GM19397 (cell line): ENCODE data around the gene COL20A1.

Experiments used
- ATAC-seq: cut with Tn5 transposase; IDR thresholded peaks from one replicate; pipeline ENCODE4 v1.9.1; 2021; ENCODE audit warnings: mild to moderate bottlenecking, moderate library complexity; ENCODE audit not compliant: unreplicated experiment

The COL20A1 gene

DNA sequence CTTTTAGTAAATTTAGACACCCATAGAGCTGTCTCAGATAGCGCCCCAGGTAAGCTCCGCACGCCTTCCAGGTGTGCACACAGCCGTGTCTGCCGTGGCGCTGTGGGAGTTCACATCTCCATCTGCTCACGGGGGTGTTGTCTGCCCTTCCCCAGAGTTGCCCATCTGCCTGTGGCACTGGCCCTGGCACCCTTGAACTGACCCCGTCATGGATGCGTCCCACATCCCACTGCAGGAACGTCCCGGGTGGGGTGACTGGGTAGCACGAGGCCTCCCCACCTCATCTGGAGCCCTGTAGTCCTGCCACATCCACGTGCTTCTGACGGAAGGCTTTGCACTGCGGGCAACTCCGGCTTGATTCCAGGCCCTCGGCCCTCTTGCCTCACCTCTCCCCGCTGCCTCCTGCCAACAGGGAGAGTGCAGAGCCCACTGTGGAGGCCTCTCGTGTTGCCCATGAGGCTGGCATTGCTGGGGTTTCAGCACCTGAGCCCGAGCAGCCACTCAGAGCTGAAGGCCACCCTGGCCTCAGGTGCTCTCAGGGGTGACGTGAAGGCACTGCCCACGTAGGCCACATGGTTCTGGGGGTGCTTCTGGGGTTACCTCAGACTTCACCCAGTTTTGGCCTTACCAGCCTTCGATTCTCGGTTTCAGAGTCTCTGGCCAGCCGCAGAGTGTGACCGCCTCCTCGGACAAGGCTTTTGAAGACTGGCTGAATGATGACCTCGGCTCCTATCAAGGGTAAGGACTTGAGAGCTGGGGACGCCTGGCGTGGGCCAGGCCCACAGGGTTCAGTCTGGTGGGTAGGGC, 15.3 kb upstream of the COL20A1 start:
- no peak for ATAC-seq

DNA sequence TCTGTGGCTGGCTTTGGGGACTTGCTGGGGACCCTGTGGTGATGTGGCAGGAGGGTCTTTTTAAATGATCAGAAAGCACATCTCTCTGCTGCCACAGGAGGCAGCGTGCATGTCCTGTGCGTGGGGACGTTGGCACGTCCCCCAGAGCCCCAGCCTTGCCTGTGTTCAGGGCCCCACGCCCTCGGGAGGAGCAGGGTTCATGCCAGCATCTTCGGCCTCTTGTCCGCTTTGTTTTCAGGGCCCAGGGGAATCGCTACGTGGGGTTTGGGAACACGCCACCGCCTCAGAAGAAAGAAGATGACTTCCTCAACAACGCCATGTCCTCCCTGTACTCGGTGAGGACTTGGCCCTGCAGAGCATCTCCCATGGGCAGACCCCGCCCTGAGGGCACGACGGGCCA, 14.3 kb upstream of the COL20A1 start:
- no peak for ATAC-seq

DNA sequence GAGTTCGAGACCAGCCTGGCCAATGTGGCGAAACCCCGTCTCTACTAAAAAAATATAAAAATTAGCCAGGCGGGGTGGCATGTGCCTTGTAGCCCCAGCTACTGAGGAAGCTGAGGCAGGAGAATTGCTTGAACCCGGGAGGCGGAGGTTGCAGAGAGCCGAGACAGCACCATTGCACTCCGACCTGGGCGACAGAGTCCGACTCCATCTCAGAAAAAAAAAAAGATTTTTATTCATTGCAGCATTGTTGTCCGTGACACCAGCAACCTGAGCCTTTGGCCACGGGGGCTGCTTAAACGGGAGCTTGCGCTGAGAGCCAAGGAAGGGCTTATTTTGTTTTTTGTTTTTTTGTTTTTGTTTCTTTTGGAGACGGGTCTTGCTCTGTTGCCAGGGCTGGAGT, 13.1 kb upstream of the COL20A1 start:
- no peak for ATAC-seq

DNA sequence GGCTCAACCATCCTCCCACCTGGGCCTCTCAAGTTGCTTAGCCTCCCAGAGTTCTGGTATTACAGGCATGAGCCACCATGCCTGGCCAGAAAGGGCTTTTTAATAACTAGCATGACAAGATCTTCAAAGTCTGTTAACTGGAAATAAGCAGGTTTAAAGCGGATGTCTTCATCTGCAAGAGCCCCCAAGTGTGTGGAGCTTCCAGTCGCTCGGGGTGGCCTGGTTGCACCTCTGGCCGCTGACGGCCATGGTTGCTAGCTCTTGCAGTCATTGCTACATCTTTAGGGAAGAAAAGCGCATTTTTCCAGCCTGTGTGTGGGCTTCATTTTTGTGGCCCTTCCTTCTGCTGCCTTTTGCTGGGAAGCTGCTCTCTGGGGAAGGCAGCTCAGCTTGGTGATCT, 12.6 kb upstream of the COL20A1 start:
- ATAC-seq, result no peak

DNA sequence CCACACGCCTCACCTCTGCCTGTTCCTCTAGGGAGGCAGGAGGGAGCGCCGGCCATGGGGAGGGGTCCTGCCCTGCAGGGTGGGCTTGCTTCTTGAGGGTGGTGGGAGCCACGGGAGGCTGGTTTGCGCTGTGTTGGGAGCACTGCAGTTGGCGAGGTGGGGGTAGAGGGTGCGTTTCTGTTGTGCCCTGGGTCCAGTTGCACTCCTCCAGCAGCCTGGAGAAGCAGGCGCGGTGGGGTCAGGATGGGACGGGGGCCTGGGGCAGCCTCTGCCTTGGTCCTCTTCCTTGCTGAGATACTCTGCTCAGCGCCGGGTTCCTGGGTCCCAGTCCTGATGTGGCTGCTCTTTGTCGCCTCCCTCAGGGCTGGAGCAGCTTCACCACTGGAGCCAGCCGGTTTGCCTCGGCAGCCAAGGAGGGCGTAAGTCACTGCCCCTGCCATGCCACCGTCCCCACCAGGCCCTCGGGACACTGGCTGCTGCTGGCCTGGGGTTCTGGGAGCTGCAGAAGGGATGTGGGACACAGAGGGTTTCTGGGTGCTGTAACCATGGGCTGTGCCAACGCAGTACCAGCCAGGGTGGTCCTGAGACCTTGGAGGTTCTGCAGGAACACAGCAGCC, 11.9 kb upstream of the COL20A1 start:
- ATAC-seq, result no peak

DNA sequence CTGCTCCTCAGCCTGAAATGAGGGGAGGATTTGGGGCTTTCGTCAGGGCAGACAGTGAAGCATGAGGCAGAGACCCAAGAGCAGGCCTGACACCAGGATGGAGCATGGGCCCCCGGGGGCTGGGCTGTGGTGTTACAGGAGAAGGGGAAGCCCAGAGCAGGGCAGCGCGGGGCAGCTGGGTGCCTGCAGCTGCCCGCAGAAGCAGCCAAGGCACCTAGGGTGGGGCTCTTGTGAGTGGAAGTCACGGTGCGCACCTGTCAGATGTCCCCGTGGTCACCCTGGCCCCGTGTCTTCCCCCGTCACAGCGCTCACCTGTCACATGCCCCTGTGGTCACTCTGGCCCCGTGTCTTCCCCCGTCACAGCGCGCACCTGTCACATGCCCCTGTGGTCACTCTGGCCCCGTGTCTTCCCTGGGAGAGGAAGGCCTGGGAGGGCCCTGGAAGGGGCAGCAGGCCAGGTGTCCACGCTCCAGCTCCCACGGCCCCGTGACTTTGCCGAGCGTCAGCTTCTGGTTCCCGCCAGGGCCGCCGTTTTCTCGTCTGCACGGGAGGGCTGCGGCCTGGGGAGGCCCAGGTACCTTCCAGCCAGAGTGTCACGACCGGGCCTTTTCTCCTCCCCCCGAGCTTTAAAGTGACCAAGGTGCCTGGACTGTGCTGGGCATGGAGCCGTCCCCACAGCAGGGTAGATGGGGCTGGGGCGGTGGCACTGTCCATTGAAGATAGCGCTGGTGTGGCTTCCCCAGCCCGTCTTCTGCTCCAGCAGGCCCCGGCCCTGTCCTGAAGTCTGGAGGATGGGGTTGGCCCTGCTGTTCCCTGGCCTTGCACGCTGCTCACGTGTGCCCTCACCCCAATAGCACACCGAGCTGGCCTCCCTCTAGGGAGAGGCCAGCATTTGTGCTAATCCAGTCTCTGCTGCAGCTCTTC, 11.0 kb upstream of the COL20A1 start:
- ATAC-seq, result no peak

DNA sequence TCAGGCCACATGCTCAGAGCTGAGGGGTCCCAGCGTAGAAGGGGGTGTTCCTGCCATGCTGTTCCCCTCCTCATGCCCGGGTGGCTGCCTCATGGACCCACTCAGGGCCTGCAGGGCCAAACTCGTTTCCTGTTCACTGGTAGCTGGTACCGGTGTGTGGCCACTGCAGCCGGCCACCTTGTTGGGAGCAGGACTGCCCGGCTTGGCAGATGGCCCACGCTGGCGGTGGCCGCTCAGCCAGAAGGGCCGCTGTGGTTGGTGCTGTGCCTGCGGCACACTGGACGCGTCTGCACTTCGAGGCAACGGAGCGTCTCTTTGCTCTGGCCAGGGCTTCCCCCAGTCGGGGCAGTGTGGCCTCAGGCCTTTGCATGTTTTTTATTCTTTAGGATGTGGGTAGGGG, 10.0 kb upstream of the COL20A1 start:
- ATAC-seq, result no peak

DNA sequence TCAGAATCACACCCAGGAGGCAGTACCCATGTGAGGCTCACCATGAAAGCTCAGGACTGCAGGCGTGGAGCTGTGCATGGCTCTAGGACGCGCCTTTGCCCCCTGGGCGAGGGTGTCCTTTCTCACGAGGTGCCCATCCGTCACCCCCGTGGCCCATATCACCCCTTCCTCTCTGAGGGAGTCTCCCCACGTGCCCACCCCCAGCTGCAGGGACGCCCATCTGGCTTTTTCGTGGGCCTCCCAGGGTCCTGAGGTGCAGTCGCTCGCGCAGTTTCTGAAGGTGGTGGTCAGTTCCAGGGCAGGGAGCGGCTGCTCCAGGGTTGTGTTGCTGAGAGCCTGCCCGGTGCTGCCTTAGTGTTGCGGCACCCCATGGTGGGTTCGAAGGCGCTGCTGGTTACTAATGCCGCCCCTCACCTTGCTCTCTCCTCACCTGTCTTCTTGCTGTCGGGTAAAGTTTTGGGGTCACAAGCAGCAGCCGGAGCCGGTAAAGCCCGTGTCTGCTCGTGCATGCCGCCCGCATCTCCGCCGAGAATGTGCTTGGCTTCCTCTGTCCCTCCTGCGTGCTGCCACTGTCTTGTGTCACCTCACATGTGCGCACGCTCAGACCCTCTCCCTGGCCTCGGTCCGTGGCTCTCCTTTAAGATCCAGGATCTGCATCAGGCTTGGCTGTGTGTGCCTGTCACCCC, 9.4 kb upstream of the COL20A1 start:
- no peak for ATAC-seq

DNA sequence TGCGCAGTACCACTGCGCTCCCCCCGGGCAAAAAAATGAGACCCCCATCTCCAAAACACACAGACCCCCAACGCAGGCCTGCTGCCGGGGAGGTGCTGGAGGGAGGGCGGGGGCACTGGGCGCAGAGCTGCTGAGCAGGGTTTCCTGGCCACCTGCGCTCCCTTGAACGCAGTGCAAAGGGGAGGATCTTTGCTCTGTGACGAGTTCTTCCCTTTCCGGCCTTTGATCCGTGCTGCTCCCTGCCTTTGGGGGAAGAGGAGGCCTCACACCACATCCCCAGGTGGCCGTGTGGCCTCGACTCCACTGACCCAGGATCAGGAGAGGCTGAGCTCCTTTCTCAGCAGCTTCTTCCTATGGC, 8.9 kb upstream of the COL20A1 start:
- no peak for ATAC-seq

DNA sequence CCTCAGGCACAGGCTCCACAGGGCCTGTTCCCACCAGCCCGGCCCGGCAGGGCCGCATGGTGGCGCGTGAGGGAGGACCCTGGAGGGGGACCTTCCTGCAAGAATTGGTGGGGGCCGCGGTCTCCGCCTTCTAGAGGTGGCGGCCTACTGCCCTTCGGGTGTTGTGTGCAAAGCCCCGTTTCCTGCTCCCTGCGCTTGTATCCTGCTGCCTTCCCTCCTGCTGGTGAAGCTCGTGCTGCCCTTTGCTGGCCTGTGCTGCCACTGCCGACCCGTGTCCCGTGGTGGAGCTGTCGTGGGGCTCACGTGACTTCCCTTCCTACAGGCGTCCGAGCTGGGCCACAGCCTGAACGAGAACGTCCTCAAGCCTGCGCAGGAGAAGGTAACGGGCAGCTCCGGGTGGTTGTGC, 8.4 kb upstream of the COL20A1 start:
- ATAC-seq, result no peak

DNA sequence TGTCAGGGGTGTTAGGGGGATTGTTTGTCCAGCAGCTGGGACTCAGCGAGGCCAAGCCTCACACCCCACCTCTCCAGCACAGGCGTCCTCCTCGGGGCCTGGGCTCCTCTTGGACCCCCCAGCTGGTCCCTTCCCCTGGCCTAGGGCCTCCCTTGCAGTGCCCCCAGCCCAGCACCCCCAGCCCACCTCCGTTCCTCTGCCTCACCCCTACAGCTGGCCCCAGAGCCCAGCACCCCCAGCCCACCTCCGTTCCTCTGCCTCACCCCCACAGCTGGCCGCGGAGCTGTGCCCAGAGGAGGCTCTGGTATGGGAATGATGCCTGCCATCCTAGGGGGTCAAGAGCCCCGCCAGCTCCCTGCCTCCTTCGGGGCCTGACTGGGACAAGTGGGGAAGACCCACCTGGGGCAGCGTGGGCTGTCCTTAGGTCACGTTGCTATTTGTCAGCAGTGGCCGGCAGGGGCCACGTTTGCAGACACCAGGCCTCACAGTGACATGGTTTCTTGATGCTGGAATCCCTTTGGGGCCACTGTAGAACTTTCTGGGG, 7.9 kb upstream of the COL20A1 start:
- ATAC-seq, result no peak

DNA sequence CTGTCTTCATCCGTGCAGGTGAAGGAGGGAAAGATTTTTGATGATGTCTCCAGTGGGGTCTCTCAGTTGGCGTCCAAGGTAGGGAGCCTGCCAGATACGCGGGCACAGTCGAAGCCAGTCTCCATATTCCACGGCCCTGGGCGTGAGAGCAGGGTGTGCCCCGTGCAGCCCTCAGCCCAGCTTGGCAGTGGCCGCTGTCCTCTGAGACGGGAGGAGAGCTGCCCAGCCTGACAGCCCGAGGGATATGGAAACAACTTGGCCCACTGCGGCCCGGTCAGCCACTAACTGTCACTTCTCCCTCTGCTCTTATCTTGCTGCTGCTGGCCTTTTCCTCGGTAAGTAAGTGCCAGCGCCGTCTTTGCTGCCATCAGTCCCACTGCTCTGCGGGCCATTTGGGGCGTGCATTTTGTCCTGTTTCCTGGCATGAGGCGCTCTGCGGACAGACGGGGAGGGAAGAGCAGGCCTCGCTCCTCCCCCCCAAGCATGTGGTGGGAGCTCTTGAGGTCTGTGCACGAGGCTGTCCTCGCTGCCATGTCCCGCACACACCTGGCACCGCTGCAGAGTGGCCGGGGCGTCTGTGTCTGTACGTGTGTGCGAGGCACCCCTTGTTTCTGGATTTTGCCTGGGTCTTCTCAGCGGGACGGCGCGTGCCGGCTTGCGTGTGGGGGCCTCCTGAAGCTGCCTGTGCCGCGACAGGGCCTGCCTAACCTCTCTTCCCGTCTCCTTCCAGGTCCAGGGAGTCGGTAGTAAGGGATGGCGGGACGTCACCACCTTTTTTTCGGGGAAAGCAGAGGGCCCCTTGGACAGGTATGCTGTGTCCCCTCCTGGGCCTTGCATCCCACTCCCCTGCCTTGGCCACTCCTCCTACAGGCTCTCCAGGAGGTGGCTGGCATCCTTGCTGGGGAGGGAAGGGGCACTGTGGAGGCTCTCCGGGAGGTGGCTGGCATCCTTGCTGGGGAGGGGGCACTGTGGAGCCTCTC, 7.1 kb upstream of the COL20A1 start:
- no peak for ATAC-seq

DNA sequence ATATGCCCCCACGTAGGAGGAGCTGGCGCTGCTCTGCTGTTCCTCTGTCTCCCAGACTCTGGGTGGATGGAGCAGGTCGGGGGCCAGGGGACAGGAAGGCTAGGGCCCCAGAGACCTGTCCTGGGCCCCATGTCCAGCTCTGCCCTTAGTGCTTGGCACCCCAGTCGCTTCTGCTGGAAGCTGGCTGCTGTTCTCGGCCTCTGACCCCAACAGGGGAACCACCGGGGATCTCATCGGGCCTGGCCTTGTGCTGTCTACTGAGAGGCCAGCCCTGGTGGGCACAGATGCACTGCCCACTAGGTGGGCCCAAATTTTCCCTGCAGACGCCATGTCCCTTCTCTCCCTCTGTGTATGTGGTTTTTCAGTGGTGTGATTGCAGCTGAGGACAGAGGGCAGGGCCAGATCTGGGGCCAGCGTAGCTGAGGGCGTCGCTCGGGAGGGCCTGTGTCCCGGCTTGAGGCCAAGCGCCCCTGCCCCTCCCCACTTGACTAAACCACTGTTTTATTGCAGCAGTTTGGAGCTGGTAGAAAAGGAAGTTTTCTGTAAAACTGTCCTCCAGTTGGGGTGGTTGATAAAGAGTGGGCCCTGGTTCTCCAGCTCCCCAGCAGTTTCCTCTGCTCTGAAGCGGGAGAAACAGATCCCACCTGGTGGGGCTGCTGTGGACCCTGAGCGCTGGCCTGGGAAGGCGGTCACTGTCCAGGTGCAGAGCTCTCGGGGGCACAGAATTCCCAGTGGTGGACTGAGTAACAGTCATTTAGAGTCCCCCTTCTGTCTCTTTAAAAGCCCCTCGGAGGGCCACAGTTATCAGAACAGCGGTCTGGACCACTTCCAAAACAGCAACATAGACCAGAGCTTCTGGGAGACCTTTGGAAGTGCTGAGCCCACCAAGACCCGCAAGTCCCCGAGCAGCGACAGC, 5.9 kb upstream of the COL20A1 start:
- no peak for ATAC-seq

DNA sequence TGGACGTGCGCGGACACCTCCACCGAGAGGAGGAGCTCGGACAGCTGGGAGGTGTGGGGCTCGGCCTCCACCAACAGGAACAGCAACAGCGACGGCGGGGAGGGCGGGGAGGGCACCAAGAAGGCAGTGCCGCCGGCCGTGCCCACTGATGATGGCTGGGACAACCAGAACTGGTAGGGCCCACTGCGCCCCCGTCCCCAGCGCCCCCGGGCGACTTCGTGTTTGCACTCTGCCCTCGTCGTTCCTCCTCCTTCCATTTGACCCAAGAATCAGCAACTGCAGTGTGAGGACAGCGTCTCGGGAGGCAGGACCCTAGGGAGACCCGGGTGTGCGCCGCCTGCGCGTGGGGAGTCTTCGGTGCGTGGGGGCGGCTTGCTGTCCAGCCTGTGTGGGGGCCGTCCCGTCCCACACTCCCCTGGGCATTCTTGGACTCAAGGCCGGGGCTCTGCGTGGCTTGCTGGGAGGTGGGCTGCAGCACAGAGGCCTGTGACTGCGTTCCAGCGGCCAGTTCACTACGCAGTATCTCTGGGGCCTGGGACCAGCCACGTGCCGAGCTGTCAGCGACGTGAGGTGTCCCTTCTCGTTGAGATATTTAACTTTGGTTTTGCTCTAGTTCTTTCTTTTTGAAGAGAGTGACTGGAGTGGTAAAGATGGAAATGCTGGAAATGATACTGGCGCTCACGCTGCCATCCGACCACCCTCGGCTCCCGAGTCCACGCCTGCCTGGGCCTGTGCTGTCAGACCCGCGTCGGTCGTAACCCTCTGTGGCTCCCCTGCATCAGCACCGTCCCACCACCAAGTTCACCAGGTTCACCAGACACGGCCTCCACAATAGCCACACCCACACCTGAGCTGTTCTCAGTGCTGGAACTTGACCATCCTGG, 5.0 kb upstream of the COL20A1 start:
- ATAC-seq, result no peak

DNA sequence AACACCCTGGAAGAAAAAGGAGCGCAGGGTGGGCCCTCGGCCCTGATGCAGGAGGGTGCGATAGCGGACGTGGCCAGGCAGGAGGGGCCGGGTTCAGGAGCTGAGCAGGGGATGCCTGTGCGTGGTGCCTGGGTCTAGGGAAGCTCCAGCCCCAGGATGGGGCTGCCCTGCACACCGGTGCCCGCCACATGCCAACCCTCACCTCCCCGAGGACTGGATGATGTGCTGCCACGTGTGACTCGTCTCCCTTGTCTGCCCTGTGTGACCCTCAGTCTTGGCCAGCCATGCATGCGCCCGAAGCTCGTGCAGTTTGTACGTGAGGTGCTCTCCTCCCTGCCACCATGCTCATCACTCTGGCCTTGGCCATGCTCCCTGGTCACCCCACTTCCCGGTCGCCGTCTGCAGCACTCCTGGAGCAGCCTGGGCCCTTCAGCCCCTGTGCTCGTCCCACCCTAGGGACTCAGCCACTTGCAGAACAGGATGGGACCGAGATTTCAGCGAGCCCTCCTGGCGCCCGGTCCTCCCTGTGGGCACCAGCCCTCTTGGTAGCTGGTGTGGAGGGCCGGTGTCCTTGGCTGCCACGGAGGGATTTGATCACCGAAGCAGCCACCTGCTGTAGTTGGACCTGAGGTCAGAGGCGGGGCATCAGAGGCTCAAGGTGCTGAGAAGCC, 4.3 kb upstream of the COL20A1 start:
- no peak for ATAC-seq

DNA sequence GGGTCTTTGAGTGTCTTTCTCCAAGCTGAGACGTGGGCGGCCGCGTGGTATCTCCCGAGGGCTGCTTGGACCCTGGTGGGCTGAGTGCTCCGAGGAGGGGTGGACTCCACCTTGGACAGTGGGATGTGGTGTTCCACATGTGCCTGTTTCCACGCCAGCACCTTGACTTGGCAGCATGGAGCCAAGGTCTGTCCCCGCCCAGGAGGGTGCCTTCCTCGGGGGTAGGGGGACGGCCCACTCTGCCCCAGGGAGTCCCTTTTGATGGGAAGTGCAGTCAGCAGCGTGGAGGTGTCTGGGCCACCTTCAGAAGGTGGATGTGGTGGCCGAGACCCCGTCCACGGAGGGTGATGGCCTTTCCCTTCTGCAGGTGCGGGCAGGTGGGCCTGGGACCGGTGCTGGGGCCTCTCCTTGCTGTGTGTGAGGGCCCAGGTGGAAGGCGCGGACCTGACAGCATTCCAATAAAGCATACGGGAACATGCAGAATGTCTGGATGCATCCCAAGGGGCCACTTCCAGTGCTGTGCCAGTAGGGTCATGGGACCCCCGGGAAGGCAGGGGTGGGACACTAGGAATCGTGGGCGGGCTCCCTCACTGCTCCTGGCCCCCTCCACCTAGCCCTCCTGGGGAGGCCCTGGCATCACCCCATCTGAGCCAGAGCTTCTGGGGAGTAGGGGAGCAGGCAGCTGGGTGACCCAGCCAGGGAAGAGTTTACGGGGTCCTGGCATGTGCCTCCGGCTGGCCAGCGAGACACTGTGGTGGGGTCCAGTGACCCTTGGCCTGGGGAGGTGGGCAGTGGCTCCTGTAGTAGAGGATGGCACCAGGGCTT, 3.5 kb upstream of the COL20A1 start:
- no peak for ATAC-seq
